ENCODE results near the gene WDR83.
"Not testable (repeated sequence)": the region's sequence is repeated elsewhere in the genome, so short reads cannot be mapped to it uniquely, and the experiment has no call there.

WDR83 gene

DNA sequence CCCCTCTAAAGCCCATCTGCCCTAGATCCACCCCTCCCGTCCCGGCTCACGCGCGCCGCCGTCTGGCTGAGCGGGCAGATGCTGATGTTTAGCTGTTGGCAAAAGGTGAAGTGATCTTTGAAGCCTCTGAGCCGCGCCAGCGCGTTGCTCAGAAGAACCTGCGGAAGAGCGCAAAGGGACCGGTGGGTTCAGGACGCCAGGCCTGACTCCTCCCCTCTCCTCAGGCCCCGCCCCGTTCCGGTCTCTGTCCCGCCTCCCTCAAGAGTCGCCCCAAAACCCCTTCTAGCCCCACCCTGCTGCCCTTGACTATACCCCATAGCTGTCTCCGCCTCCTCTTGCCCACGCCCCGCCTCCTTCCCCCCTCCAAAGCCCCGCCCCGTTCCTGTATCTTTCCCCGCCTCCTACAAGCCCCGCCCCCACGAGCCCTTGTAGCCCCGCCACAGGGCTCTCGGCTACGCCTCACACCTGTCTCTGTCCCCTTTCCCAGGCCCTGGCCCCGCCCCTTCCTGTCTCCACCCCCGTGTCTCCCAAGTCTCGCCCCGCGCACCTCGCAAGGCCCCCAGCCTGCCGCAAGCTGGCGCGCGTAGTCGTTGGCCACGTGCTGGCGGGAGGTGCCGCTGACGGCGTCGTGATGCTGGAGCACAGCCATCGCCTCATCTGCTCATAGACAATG is 9.6 kb upstream of the WDR83 start:
- peak; percentile 72 for DNase-seq

DNA sequence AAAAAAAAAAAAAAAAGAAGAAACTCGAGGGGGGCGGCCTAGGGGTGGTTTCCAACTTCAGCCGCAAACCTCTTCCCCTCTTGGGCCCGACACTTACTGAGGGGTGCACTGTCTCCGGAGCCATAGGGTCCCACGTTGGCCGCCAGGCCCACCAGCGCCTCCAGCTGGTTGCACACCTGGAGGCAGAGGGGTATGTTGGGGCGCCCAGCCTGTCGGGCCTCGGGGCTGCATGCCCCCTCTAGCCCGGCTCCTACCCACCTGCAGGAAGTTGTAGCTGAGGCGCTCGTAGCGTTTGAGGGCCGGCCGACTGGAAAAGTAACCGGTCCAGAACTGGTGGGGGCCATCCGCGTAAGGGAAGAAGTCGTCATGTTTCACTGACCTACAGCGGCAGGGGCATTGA is 8.6 kb upstream of the WDR83 start:
- DNase-seq, result no peak

DNA sequence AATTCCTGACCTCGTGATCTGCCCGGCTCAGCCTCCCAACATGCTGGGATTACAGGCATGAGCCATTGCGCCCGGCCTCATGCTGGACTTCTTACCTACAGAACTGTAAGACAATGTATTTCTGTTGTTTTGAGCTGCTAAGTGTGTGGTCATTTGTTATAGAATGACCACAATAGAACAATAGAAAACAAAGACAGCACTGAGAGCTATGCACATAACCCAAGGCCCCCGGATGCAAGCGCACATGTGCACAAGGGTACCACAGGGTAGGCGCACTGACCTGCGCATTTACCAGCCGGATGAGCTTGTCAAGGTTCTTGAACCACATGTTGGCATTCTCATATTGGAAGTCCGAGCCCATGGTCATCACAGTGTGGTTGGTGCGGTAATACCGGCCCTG is 5.6 kb upstream of the WDR83 start:
- no peak for DNase-seq

DNA sequence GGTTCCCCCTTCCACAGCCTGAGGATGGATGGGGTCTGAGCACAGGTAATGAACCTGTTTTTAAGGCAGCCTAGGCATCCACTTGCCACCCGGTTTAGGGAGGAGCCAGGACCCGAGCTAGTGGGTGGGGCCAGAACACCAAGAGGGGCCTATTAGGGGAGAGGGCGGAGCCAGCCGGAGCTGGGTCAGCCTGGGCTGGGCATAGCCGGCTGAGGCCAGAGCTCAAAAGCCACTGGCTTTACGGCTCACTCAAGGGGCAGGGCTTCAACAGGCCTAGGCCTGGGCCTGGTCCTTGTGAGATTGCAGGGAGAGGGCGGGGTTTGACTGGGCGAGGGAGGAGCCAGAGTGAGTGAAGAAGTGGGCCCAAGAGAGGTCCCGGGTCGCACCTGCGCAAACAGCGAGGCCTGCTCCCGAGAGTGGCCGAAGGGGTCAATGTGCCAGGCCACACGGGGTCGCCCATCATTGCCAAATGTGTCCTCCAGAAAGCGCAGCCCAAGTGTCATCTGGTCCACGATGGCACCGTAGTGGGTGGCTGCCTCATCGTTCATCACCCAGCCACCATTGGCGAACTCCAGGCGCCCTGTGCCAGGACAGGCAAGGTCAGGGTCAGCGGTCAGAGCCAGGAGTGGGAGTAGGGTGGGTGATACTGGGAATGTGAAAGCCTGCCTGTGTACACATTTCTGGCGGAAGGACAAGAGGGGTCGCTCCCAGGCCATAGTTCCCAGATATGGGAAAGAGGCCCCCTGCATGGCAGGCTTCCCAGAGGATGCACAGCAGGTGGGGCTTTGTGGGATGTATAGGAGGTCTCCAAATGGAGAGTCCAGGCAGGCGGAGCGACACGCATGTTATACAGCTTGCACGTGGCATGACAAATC is 2.0 kb upstream of the WDR83 start:
- peak; percentile 43 for DNase-seq

DNA sequence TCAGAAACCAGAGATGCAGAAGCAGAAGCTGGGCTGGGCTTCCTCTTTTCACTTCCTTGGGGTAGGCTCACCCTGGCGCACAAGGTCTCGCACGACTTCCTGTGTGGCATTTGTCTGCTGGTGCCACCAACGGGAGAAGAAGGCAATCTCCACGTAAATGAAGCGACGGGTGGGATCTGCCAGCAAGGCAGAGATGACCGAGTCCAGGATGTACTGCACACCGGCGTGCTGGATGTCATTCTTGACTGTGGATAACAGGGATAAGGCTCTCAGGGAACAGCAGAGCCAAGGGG is 1.4 kb upstream of the WDR83 start:
- peak; percentile 75 for DNase-seq

DNA sequence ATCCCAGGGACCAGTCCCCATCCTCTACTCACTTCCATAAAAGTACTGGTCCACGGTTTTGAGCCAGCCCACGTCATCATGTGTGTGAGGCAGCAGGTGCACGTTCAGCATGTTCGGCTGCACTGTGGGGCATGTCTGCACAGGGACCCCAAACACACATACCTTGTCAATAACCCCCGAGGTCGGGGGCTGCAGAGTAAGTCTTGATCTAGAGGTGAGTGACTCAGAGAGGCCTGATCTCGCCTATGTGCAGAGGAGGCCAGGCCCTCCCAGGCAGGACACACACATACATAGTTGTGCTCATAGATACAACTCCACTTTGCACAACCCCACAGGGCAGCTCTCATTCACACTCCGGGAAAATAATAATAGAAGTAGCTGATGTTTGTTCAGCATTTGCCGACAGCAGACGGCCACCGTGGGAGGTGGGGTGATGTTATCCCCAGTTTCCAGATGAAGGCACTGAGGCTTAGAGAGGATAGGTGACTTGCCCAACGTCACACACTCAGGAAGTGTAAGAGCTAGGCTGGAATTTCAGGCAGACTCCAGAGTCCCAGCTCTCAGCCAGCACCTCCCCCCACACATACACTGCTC is 839 bp upstream of the WDR83 start:
- DNase-seq, result peak; percentile 34

DNA sequence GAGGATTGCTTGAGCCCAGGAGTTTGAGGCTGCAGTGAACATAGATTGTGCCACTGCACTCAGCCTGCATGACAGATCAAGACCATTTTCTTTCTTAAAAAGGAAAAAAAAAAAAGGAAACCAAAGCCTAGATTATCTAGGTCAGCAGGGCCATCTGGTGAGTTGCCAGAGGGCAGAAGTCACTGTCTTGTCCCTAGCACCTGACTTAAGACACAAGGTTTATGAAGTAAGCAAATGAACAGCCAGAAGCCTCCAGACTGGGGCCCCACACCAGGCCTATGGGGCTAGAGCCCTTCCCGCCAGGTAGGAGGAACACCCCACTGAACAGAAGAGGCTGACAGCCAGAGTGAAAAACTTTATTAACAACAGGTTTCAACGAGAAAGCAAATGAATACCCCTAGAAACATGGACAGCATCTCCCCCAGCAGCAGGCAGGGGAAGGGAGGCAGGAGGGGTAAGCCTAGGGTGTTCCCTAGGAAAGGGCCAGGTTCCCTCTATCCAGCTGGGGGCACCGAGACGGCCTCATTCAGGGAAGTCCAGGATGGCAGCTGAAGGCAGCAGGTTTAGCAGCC is 1.2 kb downstream of the WDR83 start:
- no peak for DNase-seq

DNA sequence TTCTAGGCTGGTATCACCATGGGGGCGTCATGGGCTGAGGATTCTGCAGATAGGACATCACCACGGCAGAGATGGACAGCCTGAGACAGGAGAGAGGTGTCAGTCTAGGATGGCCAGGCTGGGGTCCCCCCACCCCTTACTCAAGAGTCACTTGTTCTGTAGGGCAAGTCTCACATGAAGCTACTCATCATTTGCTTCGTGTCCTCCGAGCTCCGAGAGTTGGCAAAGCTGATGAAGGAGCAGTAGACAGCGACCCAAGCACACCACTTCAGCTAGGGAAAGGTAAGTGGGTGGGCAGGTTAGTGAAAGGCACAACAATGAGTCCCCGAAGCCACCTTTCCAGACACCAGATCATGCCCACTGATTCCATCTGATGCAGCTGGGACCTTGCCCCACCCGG is 1.7 kb downstream of the WDR83 start:
- DNase-seq, result no peak

DNA sequence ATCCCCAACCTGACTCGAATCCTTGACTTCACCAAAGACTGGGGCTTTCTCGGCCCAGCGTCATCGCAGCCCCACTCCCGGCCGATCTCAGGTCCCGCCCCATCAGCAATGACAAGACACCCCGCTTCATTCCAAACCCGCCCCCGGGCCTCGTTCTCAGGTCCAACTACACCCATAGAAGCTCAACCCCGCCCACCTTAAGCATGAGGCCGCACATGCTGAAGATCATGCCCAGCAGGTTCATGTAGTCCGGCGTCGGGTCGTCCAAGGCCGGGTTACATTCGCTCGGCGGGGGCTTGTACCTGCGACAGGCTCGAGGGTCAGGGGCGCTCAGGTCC is 2.3 kb downstream of the WDR83 start:
- peak; percentile 78 for DNase-seq

DNA sequence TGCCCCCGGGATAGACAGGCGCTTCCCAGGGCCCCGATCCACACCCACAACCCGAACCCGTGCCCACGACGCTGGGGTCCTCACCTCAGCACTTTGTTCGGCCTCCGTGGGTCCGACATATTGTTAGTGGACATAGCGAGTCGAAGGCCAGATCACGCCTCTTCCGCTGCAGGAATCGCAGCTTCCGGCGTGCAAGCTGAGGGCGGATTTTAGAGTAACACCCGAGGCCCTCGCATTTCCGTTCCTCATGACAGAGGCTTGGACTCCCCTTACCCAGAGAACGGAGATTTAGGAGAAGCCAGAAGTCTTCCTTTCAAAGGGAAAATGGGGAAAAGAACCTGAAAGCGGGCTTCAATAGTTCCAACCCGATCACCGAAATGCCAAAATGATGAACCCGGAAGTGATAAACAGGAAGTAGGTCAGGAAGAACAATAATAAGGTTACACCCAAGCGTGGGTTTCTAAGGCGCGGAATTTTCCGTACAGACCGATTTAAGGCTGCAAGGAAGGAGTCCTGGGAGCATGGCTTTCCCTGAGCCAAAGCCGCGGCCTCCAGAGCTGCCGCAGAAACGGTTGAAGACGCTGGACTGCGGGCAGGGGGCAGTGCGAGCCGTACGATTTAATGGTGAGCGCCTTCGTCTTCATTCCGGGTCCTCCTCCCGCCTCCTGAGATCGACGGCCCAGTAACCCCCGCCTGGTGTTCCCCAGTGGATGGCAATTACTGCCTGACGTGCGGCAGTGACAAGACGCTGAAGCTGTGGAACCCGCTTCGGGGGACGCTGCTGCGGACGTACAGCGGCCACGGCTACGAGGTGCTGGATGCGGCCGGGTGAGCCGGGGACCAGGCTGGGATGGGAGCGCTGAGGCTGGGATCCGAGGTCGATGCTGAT is 2.9 kb downstream of the WDR83 start:
- peak; percentile 81 for DNase-seq

DNA sequence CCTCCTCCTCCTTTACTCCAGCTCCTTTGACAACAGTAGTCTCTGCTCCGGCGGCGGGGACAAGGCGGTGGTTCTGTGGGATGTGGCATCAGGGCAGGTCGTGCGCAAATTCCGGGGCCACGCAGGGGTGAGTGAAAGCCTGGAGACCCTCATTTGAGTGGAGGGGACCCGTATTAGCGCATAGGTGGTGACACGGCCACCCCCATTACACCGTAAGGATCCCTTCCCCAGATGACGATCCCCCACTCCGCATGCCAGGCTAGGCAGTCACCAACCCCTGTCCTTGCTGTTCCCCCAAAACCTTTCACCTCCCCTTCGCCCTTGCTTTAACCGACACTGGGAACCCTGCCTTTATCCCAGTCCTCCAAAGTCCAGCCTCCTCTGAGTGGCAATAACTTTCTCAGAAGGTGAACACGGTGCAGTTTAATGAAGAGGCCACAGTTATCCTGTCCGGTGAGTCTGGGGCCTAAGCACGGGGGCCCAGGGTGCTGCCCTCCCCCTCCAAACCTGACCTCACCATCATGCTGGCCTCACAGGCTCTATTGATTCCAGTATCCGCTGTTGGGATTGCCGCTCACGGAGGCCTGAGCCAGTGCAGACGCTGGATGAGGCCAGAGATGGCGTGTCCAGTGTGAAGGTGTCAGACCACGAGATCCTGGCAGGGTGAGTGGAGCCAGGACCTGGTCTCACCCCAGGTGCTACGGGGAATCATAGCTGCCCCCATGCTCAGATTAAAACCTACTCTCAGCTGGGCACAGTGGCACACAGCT is 3.7 kb downstream of the WDR83 start:
- no peak for DNase-seq

DNA sequence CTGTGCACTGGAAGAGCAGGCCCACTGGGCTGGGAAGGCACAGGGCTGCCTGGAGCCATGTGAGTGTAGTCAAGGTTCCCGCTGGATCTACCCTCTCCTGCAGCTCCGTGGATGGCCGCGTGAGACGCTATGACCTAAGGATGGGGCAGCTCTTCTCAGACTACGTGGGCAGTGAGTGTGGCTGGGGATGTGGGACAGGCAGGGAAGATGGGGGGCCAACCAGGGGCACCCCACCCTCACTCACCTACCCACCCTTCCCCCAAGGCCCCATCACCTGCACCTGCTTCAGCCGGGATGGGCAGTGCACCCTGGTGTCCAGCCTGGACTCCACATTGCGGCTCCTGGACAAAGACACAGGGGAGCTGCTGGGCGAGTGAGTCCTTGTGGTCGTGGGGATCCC is 6.1 kb downstream of the WDR83 start:
- DNase-seq, result no peak

DNA sequence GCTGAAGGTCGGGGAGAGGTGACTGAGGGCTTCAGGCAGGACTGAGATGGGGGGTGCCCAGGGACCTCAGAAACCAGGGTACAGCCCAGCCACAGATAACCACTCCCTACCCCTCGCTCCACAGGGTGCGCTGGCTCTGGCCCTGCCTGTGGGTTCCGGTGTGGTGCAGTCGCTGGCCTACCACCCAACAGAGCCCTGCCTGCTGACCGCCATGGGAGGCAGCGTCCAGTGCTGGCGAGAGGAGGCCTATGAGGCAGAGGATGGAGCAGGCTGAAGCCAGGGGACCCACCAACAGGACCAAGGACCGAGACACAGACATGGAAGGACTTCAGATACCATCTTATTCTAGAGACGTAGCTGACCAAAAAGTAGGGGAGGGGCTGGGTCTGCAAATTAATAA is 8.8 kb downstream of the WDR83 start:
- DNase-seq, result no peak

DNA sequence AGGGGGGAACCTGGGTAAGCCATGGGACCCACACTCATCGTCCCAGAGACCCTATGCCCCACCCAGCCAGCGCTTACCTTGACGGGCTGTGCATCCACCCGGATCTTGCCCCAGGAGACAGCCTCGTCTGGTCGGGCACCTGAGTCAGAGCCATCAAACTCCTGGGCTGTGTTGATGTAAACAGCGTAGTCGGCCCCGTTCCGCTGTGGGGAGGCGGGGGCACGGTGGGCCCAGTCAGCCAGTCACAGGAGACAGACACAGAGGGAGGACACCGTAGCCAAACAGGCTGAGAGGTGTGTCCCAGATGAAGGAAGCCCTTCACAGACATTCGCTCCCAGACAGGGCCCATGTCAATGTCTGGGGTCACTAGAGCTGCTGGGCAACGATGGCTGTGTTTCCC is 9.3 kb downstream of the WDR83 start:
- no peak for DNase-seq

DNA sequence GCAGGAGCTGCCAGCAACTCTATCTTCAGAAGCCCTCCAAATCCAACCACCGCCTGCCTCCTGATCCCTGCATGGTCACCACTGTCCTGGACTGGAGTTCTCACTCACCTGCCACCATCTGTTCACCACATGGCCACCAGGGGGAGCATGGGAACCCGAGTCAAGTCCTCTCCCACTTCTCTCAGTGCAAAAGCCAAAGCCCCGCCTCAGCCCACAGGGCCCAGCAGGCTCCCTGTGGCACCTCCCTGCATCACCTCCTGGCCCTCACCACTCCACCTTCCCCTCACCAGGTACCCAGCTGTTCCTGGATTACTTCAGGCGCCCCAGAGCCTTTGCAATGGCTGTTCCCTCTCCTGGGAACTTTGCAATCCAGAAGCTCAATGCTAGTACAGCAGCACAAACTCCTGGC is 9.8 kb downstream of the WDR83 start:
- peak; percentile 95 for DNase-seq

DNA sequence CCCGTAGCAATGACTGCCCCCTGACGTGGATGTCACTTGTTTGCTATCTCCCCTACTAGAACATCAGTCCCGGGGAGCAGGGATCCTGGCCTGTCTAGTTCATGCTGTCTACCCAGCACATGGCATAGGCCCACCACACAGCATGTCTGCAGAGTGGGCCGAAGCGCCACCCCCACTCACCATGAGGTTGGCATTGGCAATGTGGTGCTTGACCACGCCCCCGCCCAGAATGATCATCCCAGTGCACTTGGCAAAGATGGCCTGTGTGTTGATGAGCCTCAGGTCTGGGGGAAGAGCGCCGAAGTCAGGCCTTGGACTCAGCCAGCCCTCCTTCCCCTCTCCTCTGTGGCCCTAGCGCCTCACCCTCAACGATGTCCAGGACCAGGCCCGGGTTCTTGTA is 10.3 kb downstream of the WDR83 start:
- no peak for DNase-seq

DNA sequence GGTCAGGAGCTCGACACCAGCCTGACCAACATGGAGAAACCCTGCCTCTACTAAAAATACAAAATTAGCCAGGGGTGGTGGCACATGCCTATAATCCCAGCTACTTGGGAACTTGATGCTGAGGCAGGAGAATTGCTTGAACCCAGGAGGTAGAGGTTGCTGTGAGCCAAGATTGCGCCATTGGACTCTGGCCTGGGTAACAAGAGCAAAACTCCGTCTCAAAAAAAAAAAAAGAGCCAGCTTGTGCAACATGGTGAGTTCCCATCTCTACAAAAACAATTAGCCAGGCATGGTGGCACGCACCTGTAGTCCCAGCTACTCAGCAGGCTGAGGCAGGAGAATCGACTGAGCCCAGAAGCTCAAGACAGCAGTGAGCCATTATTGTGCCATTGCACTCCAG is 11.4 kb downstream of the WDR83 start:
- DNase-seq, result not testable (repeated sequence)

DNA sequence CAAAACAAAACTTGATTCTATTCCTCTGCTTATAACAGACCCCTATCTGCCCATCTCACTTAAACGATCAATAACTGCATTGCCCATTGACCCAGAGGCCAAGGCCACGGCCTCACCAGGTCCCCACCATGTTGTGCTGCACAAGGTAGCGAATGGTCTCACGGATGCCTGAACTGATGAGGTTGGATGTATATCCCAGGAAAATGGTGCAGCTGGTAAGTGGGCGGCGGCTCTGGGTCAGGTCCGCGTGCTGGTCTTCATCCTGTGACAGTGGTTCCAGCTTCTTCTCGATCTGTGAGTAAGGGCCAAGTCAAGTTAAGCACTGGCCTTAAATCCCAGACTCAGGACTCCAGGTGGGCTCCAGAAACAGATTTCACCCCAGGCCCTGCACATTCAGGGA is 13.4 kb downstream of the WDR83 start:
- DNase-seq, result no peak

DNA sequence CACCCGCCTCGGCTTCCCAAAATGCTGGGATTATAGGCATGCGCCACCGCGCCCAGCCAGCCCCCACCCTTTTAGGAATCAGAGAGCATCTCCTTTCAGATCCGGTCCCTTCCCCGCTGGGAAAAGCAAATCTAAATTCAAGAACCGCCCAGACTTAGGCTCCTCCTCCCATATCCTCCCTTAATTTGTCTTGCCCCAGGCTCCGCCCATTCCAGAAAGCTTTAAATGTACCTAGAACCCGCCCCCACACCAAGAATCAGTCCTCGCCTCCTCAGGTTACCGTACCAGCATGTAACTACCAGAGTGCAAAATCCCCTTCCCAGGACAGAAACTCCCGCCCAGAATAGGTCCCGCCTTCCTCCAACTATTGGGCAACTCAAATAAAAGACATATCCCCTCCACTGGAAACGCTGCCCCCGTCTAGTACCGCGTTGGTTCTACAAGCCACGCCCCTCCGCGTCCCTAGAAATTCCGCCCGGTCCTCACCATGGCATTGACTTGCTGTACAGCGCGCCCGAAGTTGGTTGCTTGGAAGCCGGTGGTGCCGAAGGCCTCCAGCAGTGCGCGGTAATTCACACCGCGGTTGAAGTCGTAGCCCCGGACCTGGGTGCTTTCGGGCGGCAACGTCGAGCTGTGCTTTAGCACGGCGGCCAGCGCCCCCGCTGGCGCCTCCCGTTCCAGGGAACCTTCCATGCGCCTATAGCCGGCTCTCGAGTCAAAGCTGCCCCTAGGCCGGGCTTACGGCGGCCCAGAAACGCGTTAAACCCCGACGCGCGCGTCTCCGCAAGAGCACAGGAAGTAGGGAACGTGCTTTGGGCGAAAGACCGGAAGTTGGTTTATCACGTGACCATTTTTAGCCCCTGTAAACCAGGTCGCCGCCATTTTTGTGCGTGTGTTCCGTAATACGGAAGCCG is 14.7 kb downstream of the WDR83 start, which contains the start of gene DHPS:
TSS of gene DHPS (minus strand) at position 807 of the 914 bp plus-strand sequence. CDS start at position 693, 114 bp downstream.
- peak; percentile 93 for DNase-seq

DNA sequence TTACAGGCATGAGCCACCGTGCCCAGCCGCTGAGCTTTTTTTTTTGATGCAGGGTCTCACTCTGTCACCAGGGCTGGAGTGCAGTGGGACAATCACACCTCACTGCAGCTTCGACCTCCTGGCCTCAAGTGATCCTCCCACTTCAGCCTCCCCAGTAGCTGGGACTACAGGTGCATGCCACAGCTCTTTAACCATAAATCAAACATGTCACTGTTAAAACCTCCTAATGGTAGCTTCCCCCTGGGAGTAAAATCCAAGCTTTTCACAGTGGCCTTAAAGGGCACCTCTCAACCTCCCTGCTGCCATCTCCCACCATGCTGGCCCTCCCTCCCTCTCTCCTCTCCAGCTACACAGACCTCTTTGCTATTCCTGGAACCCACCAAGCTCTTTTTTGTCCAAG is 19.2 kb downstream of the WDR83 start:
- no peak for DNase-seq
